ENCODE results near the gene ADRA2C.

Gene ADRA2C

GRCh38 chr4:3733195-3733594 is 33.0 kb upstream of the ADRA2C start:
- no peak for DNase-seq (ENCODE audit: low spot score)

GRCh38 chr4:3735196-3735595 is 31.0 kb upstream of the ADRA2C start:
- DNase-seq (ENCODE audit: low spot score) = no peak

- no peak for DNase-seq (ENCODE audit: low spot score)
Measured at GRCh38 chr4:3736290-3736689, 29.9 kb upstream of the ADRA2C start.

GRCh38 chr4:3736806-3737205 is 29.4 kb upstream of the ADRA2C start:
- DNase-seq (ENCODE audit: low spot score) = no peak

GRCh38 chr4:3739577-3739976 is 26.6 kb upstream of the ADRA2C start:
- no peak for DNase-seq (ENCODE audit: low spot score)

GRCh38 chr4:3740256-3740655 is 25.9 kb upstream of the ADRA2C start:
- DNase-seq (ENCODE audit: low spot score) = no peak

GRCh38 chr4:3741217-3742011 is 24.8 kb upstream of the ADRA2C start:
- no peak for DNase-seq (ENCODE audit: low spot score)

GRCh38 chr4:3742610-3743009 is 23.6 kb upstream of the ADRA2C start:
- DNase-seq (ENCODE audit: low spot score) = no peak

- DNase-seq (ENCODE audit: low spot score) = no peak
Measured at GRCh38 chr4:3744232-3744631, 22.0 kb upstream of the ADRA2C start.

- DNase-seq (ENCODE audit: low spot score) = no peak
Measured at GRCh38 chr4:3744901-3745300, 21.3 kb upstream of the ADRA2C start.

GRCh38 chr4:3745886-3746656 is 20.1 kb upstream of the ADRA2C start:
- DNase-seq (ENCODE audit: low spot score) = no peak

GRCh38 chr4:3746701-3747580 is 19.2 kb upstream of the ADRA2C start:
- no peak for DNase-seq (ENCODE audit: low spot score)

- peak; percentile 26 for DNase-seq (ENCODE audit: low spot score)
Measured at GRCh38 chr4:3747581-3747904, 18.6 kb upstream of the ADRA2C start.

GRCh38 chr4:3748136-3748898 is 17.9 kb upstream of the ADRA2C start:
- no peak for DNase-seq (ENCODE audit: low spot score)

- DNase-seq (ENCODE audit: low spot score) = no peak
Measured at GRCh38 chr4:3749081-3749480, 17.1 kb upstream of the ADRA2C start.

GRCh38 chr4:3750334-3750733 is 15.9 kb upstream of the ADRA2C start:
- DNase-seq (ENCODE audit: low spot score) = no peak

- DNase-seq (ENCODE audit: low spot score) = no peak
Measured at GRCh38 chr4:3752022-3752421, 14.2 kb upstream of the ADRA2C start.

- DNase-seq (ENCODE audit: low spot score) = no peak
Measured at GRCh38 chr4:3753726-3754412, 12.3 kb upstream of the ADRA2C start.

GRCh38 chr4:3756343-3757059 is 9.7 kb upstream of the ADRA2C start:
- DNase-seq (ENCODE audit: low spot score) = no peak

- no peak for DNase-seq (ENCODE audit: low spot score)
Measured at GRCh38 chr4:3759236-3759635, 6.9 kb upstream of the ADRA2C start.

- no peak for DNase-seq (ENCODE audit: low spot score)
Measured at GRCh38 chr4:3760346-3760745, 5.8 kb upstream of the ADRA2C start.

All from NAMALWA (cell line).